SK-N-SH (cell line): ENCODE results near the gene HELT. TPM values are rescaled to one million over a fixed set of nuclear protein-coding genes. Genes with fewer than 3 reads are reported as not detected.
A peak's percentile ranks its signal among the peaks of the same experiment; 100 is the strongest.

ENCODE experiments used
- CTCF ChIA-PET: fragments of 300-600, 350-600 bp; formaldehyde crosslinking; extraction: SDS; loops from one replicate; lab custom pipeline; 2021; lab: Yijun Ruan, JAX
- POLR2A ChIA-PET: fragments of 350-600 bp; sonication (Branson Sonifier 250); formaldehyde crosslinking; extraction: SDS; loops from one replicate; lab custom pipeline; 2020; ENCODE audit warnings: antibody characterized with exemption, inconsistent platforms; lab: Yijun Ruan, JAX
- DNase-seq: peaks from one replicate; pipeline ENCODE4 v3.0.0; 2012
- H2AFZ ChIP-seq: fragments of 200-600 bp; sonication (generic); 2 replicates; pipeline ENCODE4 v1.8.1; 2016; ENCODE audit warnings: antibody characterized with exemption, mild to moderate bottlenecking, low read depth
- H3F3A ChIP-seq: fragments of 200-600 bp; sonication (generic); replicated peaks from 2 replicates; pipeline ENCODE3; 2016; ENCODE audit warnings: antibody characterized with exemption, mild to moderate bottlenecking; ENCODE audit not compliant: insufficient read depth
- H3K27ac ChIP-seq, 2 experiments: fragments of 200-500 bp in 1 of 2; fragments of 200-600 bp in 1 of 2; sonication (Bioruptor generic) in 1 of 2; sonication (generic), shearing (Covaris generic) in 1 of 2; 2 replicates each; pipeline versions ENCODE4 v1.5.1 to v1.6.1; 2014 to 2016; ENCODE audit warnings: low read depth in 2 of 2, inconsistent platforms in 1 of 2, low read length in 1 of 2, mild to moderate bottlenecking in 1 of 2, mixed read lengths in 1 of 2
- H3K27me3 ChIP-seq: fragments of 200-600 bp; sonication (generic), shearing (Covaris generic); 2 replicates; pipeline ENCODE4 v1.6.1; 2016; ENCODE audit warnings: mixed run types; ENCODE audit not compliant: insufficient read depth
- H3K36me3 ChIP-seq, 2 experiments: fragments of 200-500 bp in 1 of 2; fragments of 200-600 bp in 1 of 2; sonication (Bioruptor generic) in 1 of 2; sonication (generic) in 1 of 2; replicated peaks in 1 of 2; 2 replicates each; pipeline versions ENCODE3 to v1.5.1; 2014 to 2016; ENCODE audit warnings: low read length in 1 of 2, mild to moderate bottlenecking in 1 of 2; ENCODE audit not compliant: insufficient read depth in 2 of 2, control insufficient read depth in 1 of 2
- H3K4me1 ChIP-seq, 2 experiments: fragments of 200-500 bp in 1 of 2; fragments of 200-600 bp in 1 of 2; sonication (Bioruptor generic) in 1 of 2; sonication (generic), shearing (Covaris generic) in 1 of 2; 2 replicates each; pipeline versions ENCODE4 v1.5.1 to v1.6.1; 2014 to 2016; ENCODE audit warnings: low read depth in 1 of 2, low read length in 1 of 2, mixed run types in 1 of 2; ENCODE audit not compliant: insufficient read depth in 2 of 2, control insufficient read depth in 1 of 2
- H3K4me2 ChIP-seq: fragments of 200-600 bp; sonication (generic), shearing (Covaris generic); 2 replicates; pipeline ENCODE4 v1.6.1; 2017; ENCODE audit warnings: mixed run types
- H3K4me3 ChIP-seq, 2 experiments: fragments of 200-500 bp in 1 of 2; fragments of 200-600 bp in 1 of 2; sonication (Bioruptor generic) in 1 of 2; sonication (generic), shearing (Covaris generic) in 1 of 2; 2 replicates each; pipeline versions ENCODE4 v1.5.1 to v1.8.1; 2014 to 2016; ENCODE audit warnings: low read depth in 2 of 2, inconsistent platforms in 1 of 2, low read length in 1 of 2, mild to moderate bottlenecking in 1 of 2, mixed read lengths in 1 of 2, moderate library complexity in 1 of 2
- H3K79me2 ChIP-seq: fragments of 200-600 bp; sonication (generic); 2 replicates; pipeline ENCODE4 v1.8.1; 2017; ENCODE audit warnings: mild to moderate bottlenecking; ENCODE audit not compliant: insufficient read depth
- H3K9ac ChIP-seq: fragments of 200-600 bp; sonication (generic); 2 replicates; pipeline ENCODE4 v1.6.1; 2017; ENCODE audit warnings: mixed run types
- H3K9me2 ChIP-seq: fragments of 200-600 bp; sonication (generic); 2 replicates; pipeline ENCODE4 v1.6.1; 2017; ENCODE audit warnings: mixed run types
- H3K9me3 ChIP-seq: fragments of 200-600 bp; sonication (generic); 2 replicates; pipeline ENCODE4 v1.6.1; 2017; ENCODE audit warnings: mixed run types, mild to moderate bottlenecking, moderate library complexity
- H4K20me1 ChIP-seq: fragments of 200-600 bp; sonication (generic); 2 replicates; pipeline ENCODE4 v1.6.1; 2017; ENCODE audit warnings: mild to moderate bottlenecking, mixed run types; ENCODE audit not compliant: insufficient read depth
- CHD2 ChIP-seq: fragments of 150-350 bp; IDR thresholded peaks from 2 replicates; pipeline ENCODE4 v1.6.1; 2018; ENCODE audit warnings: low read length; ENCODE audit not compliant: partially characterized antibody
- EP300 ChIP-seq, 2 experiments: IDR thresholded peaks; 2 replicates each; pipeline versions ENCODE4 v1.4.0 to v1.6.1; 2012; ENCODE audit warnings: borderline replicate concordance in 1 of 2, low read depth in 1 of 2, low read length in 1 of 2
- FOSL2 ChIP-seq: IDR thresholded peaks from 2 replicates; pipeline ENCODE4 v1.4.0; 2012; ENCODE audit warnings: low read depth, mild to moderate bottlenecking, moderate library complexity, borderline replicate concordance
- JUND ChIP-seq: IDR thresholded peaks from 2 replicates; pipeline ENCODE4 v1.4.0; 2012
- MXI1 ChIP-seq: IDR thresholded peaks from 2 replicates; pipeline ENCODE4 v1.6.1; 2012; ENCODE audit warnings: mild to moderate bottlenecking, low read depth, low read length, improper control_type of control experiment
- RAD21 ChIP-seq: IDR thresholded peaks from 2 replicates; pipeline ENCODE4 v1.6.1; 2012; ENCODE audit warnings: mild to moderate bottlenecking, low read length
- RCOR1 ChIP-seq: fragments of 150-350 bp; IDR thresholded peaks from 2 replicates; pipeline ENCODE4 v1.6.1; 2017; ENCODE audit warnings: antibody characterized with exemption, low read length
- RFX5 ChIP-seq: IDR thresholded peaks from 2 replicates; pipeline ENCODE4 v1.6.1; 2012; ENCODE audit warnings: mild to moderate bottlenecking, improper control_type of control experiment, low read length
- SIN3A ChIP-seq: IDR thresholded peaks from 2 replicates; pipeline ENCODE4 v1.6.1; 2012; ENCODE audit warnings: low read depth, mild to moderate bottlenecking, low read length, moderate library complexity, borderline replicate concordance
- SMC3 ChIP-seq: IDR thresholded peaks from 2 replicates; pipeline ENCODE4 v1.6.1; 2012; ENCODE audit warnings: low read depth, low read length, improper control_type of control experiment
- YY1 ChIP-seq: IDR thresholded peaks from 2 replicates; pipeline ENCODE4 v1.4.0; 2012; ENCODE audit warnings: low read depth, mild to moderate bottlenecking
- WGBS: methylation state at CpG from one replicate; pipeline ENCODE4 v1.1.6; 2017; ENCODE audit warnings: low lambda C conversion rate; 5-methylcytosine and 5-hydroxymethylcytosine counted together
- polyA plus RNA-seq, 3 experiments: library from polyadenylated mRNA; depleted of rRNA; stranded (reverse); fragments of >200 nt; gene quantifications; 2 replicates each; pipeline ENCODE4 v1.2.3, GENCODE V29; 2012
- TF ChIP-seq, protein P1 (sequence below): fragments of 200-600 bp; sonication (generic); IDR thresholded peaks from 2 replicates; pipeline ENCODE4 v1.6.1; 2017; ENCODE audit warnings: antibody characterized with exemption, mild to moderate bottlenecking, moderate library complexity
- TF ChIP-seq, protein P2 (sequence below): IDR thresholded peaks from 2 replicates; pipeline ENCODE4 v1.6.1; 2012; ENCODE audit warnings: mild to moderate bottlenecking, low read depth, low read length, moderate library complexity
- TF ChIP-seq, protein P3 (sequence below): IDR thresholded peaks from 2 replicates; pipeline ENCODE4 v1.4.0; 2012; ENCODE audit warnings: low read depth, borderline replicate concordance
- TF ChIP-seq, protein P4 (sequence below): fragments of 150-350 bp; IDR thresholded peaks from 2 replicates; pipeline ENCODE4 v1.6.1; 2017; ENCODE audit warnings: antibody characterized with exemption, low read length, low read depth, borderline replicate concordance

The HELT gene
- polyA plus RNA-seq, 1 of the 3 experiments (the other 2 are of a cell fraction), result not detected

DNA sequence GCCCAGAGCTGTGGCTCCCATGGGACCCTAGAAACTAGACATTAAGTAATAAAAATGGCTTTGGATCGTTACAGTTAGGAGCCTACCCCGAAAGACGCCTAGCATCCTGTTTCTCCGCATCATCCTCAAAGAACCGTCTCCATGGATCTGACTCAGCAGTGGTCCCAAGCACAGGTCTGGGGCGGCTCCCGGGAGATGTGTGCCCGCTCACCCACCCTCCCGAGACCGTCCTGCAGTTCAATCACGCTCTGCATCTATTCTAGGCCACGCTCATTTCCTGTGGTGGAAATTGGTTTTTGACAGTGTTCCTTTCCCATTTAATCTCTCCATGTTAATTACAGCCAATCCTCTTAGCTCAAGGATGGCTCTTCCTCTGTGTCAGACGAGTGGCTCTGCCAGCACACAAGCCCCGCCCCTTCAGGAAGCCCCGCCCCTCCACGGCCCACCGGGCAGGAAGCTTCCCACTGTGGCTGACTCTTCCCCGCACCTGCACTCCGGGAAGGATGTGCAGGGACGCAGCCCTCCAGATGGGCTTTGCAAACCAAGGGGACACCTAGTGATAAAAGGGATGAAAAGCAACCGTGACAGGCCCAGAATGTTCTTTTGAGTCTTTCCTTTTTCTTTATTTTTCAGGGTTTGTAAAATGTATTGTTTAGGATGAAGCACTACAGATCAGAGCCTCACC, 34.5 kb upstream of the HELT start:
- Histone ChIP-seq H3K9me2 (no peaks in the 10 kb centered on the region), H3K4me3 (peak overlapping the region in 1 of 2 experiments; percentile 35; a peak in 2 of 4 replicates), H3F3A (no peaks in the 10 kb centered on the region), H3K27ac (peak overlapping the region in 1 of 2 experiments; percentile 67; a peak in 2 of 4 replicates), H3K9me3 (no peaks in the 10 kb centered on the region), H3K4me1 (peaks cover 0 to 21% of the 10 kb centered on the region in 2 experiments; a peak in 2 of 4 replicates), H2AFZ (no peak overlapping the region), H3K9ac (no peak overlapping the region), H3K36me3 (no peaks in the 10 kb centered on the region), H4K20me1 (no peaks in the 10 kb centered on the region), H3K27me3 (no peaks in the 10 kb centered on the region; the same call in 1 of the 2 replicates), H3K79me2 (no peaks in the 10 kb centered on the region), H3K4me2 (peak overlapping the region; percentile 60; the same call in 1 of the 2 replicates)
- POLR2A ChIA-PET, result interaction anchor here (0.5 to 1.5 kb wide), 4 partner anchors 191 to 238 kb away, joined by 3 to 6 read pairs (median 3); no protein-coding TSS in a partner anchor
- WGBS, result 27% methylated on average over 21 of the region's 21 CpGs
- no peak for TF ChIP-seq SIN3A
- TF ChIP-seq SMC3, result peak; percentile 73
- TF ChIP-seq MXI1, result peak; percentile 50; the same call in 1 of the 2 replicates
- TF ChIP-seq RAD21, result peak; percentile 92
- no peak for TF ChIP-seq EP300 (IDR thresholded peaks at IDR 0.05; ENCODE audit: borderline replicate concordance in 1 of 2, low read depth in 1 of 2, low read length in 1 of 2)
- TF ChIP-seq, protein P1, sequence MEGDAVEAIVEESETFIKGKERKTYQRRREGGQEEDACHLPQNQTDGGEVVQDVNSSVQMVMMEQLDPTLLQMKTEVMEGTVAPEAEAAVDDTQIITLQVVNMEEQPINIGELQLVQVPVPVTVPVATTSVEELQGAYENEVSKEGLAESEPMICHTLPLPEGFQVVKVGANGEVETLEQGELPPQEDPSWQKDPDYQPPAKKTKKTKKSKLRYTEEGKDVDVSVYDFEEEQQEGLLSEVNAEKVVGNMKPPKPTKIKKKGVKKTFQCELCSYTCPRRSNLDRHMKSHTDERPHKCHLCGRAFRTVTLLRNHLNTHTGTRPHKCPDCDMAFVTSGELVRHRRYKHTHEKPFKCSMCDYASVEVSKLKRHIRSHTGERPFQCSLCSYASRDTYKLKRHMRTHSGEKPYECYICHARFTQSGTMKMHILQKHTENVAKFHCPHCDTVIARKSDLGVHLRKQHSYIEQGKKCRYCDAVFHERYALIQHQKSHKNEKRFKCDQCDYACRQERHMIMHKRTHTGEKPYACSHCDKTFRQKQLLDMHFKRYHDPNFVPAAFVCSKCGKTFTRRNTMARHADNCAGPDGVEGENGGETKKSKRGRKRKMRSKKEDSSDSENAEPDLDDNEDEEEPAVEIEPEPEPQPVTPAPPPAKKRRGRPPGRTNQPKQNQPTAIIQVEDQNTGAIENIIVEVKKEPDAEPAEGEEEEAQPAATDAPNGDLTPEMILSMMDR, result peak; percentile 45
- TF ChIP-seq RCOR1, result peak; percentile 41; the same call in 1 of the 2 replicates
- CTCF ChIA-PET, result interaction anchor here (0.5 to 2.9 kb wide), 35 partner anchors 9 to 720 kb away, joined by 3 to 58 read pairs (median 4); partner anchors contain the start of gene CENPU
- DNase-seq, result peak; percentile 95

DNA sequence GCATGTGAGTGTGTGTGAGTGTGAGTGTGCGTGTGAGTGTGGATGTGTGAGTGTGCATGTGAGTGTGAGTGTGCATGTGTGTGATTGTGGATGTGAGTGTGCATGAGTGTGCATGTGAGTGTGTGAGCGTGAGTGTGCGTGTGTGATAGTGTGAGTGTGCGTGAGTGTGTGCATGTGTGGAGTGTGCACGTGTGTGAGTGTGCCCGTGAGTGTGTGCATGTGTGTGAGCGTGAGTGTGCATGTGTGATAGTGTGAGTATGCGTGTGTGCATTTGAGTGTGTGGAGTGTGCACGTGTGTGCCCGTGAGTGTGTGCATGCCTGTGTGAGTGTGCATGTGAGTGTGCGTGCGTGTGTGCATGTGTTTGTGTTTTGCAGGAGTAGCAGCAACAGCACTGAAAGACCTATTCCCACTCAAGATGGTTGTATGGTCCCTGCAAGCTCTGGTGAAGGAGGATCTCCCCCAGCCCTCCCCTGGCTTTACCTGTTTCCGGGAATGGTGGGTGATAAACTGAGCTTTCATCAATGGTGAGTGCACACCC, 30.7 kb upstream of the HELT start:
- Histone ChIP-seq H3K4me2 (no peak overlapping the region), H3K79me2 (no peaks in the 10 kb centered on the region), H3K27me3 (no peaks in the 10 kb centered on the region; the same call in 1 of the 2 replicates), H4K20me1 (no peaks in the 10 kb centered on the region), H3F3A (no peaks in the 10 kb centered on the region), H3K36me3 (no peaks in the 10 kb centered on the region), H3K4me3 (no peak overlapping the region), H3K9ac (no peak overlapping the region), H3K9me3 (no peaks in the 10 kb centered on the region), H2AFZ (no peak overlapping the region), H3K4me1 (peaks cover 0 to 12% of the 10 kb centered on the region in 2 experiments; a peak in 2 of 4 replicates), H3K27ac (no peak overlapping the region), H3K9me2 (no peaks in the 10 kb centered on the region)
- DNase-seq, result no peak
- CTCF ChIA-PET, result interaction anchor here (3.0 kb wide), 1 partner anchor 242 kb away, joined by 12 read pairs; no protein-coding TSS in a partner anchor
- POLR2A ChIA-PET, result no interaction called here
- WGBS, result 70% methylated on average over 12 of the region's 13 CpGs
- no peak for TF ChIP-seq FOSL2
- no peak for TF ChIP-seq SMC3
- TF ChIP-seq EP300 (IDR thresholded peaks at IDR 0.05; ENCODE audit: borderline replicate concordance in 1 of 2, low read depth in 1 of 2, low read length in 1 of 2), result no peak
- no peak for TF ChIP-seq RAD21
- TF ChIP-seq, protein P2, sequence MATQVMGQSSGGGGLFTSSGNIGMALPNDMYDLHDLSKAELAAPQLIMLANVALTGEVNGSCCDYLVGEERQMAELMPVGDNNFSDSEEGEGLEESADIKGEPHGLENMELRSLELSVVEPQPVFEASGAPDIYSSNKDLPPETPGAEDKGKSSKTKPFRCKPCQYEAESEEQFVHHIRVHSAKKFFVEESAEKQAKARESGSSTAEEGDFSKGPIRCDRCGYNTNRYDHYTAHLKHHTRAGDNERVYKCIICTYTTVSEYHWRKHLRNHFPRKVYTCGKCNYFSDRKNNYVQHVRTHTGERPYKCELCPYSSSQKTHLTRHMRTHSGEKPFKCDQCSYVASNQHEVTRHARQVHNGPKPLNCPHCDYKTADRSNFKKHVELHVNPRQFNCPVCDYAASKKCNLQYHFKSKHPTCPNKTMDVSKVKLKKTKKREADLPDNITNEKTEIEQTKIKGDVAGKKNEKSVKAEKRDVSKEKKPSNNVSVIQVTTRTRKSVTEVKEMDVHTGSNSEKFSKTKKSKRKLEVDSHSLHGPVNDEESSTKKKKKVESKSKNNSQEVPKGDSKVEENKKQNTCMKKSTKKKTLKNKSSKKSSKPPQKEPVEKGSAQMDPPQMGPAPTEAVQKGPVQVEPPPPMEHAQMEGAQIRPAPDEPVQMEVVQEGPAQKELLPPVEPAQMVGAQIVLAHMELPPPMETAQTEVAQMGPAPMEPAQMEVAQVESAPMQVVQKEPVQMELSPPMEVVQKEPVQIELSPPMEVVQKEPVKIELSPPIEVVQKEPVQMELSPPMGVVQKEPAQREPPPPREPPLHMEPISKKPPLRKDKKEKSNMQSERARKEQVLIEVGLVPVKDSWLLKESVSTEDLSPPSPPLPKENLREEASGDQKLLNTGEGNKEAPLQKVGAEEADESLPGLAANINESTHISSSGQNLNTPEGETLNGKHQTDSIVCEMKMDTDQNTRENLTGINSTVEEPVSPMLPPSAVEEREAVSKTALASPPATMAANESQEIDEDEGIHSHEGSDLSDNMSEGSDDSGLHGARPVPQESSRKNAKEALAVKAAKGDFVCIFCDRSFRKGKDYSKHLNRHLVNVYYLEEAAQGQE, result no peak
- TF ChIP-seq RCOR1, result no peak
- TF ChIP-seq RFX5, result no peak
- TF ChIP-seq MXI1, result no peak
- TF ChIP-seq CHD2, result no peak
- TF ChIP-seq, protein P3, sequence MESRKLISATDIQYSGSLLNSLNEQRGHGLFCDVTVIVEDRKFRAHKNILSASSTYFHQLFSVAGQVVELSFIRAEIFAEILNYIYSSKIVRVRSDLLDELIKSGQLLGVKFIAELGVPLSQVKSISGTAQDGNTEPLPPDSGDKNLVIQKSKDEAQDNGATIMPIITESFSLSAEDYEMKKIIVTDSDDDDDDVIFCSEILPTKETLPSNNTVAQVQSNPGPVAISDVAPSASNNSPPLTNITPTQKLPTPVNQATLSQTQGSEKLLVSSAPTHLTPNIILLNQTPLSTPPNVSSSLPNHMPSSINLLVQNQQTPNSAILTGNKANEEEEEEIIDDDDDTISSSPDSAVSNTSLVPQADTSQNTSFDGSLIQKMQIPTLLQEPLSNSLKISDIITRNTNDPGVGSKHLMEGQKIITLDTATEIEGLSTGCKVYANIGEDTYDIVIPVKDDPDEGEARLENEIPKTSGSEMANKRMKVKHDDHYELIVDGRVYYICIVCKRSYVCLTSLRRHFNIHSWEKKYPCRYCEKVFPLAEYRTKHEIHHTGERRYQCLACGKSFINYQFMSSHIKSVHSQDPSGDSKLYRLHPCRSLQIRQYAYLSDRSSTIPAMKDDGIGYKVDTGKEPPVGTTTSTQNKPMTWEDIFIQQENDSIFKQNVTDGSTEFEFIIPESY, result no peak
- TF ChIP-seq YY1, result no peak
- TF ChIP-seq SIN3A, result no peak
- no peak for TF ChIP-seq JUND
- TF ChIP-seq, protein P4, sequence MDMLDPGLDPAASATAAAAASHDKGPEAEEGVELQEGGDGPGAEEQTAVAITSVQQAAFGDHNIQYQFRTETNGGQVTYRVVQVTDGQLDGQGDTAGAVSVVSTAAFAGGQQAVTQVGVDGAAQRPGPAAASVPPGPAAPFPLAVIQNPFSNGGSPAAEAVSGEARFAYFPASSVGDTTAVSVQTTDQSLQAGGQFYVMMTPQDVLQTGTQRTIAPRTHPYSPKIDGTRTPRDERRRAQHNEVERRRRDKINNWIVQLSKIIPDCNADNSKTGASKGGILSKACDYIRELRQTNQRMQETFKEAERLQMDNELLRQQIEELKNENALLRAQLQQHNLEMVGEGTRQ, result no peak
